Kasumi-1 (cell line): ENCODE data around the gene WNT3A.

Experiments
- DNase-seq, 2 experiments: peaks; one replicate each; lab custom pipeline; 2025; lab: John Stamatoyannopoulos, UW

WNT3A gene

DNA sequence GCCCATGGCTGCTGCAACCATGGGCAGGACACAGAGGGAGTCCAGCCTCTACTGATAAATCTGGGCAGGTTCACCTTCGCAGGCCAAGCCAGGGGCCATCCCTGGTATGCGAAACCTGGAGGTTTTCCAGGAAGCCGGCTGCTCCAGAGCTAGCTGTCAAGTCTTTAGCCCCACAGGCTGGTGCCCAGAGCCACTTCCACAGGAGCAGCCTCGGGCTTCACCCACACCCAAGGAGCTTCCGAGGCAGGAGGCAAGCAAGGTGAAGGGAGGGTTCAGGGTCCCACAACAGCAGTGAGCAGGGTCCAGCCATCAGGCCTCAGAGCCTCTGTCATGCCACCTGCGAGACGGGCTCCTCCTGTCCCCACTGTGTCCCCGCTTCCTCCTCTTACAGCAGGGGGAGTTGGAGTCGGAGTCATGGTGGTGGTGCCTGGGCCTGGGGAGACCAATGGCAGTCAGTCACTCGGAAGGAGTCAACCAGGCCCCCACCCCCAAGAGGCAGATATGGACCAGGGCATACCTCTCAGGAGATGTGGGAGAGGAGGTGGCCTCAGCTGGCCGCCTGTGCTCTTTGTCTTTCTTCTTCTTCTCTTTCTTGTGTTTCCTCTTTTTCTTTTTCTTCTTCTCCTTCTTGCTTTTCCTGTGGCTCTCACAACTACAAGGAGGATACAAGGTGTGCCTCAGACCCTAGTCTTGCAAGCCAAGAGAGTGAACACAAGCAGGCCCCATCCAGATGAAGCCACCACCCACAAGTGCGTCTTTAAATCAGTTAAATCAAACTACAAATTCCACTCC lies 94.2 kb downstream of the WNT3A start:
- DNase-seq: no peak

DNA sequence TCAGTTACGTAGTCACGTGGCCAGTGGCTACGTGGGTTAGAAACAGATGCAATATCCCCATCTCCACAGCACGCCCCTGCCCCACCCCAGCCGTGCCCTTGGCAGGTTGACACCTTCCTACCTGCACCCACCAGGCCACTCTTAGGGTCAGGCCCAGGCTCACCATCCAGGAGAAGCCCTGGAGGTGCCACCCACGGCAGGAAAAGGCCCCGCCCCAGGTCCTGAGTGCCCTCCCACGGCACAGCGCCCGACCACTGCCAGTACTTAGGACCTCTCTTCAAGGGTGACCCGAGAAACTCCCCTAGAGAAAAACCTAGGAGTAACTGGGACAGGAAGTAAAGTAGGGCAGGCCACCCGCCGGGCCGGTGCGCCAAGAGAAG lies 94.8 kb downstream of the WNT3A start:
- no peak for DNase-seq

DNA sequence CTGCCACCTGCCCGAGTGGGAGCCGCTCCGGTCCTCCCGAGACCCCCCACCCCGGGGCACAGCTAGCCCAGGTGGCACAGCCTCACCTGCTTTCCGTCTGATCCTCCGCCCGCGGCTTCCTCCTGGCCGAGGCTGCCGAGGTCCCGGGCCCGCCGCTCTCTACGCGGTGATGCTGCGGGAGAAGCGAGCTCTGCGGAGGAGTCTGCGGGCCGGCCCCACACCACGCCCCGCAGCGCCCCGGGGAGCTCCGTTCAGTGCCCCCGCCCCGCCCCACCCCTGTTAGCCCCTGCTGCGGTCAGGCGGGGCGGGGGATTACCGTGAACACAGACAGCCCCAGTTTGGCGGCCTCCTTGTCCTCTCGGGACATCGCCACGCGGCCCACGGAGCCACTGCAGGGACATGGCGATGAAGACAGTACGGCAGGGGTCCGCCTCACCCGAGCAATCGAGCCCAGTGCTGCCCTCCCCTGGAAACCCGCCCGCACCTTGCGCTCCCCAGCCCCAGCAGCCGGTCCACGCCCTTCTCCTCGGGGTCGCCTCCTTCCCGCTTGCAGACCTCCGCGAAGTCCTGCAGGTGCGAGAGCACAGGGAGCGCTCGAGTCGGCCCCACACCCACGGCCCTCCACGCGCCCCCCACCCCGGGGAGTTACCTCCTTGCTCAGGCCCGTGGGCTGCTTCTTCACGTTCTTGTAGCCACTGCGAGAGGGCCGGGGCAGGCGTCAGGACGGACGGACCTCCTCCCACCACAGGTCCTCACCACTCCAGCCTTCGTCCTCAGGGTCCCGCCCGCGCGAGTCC lies 95.4 kb downstream of the WNT3A start:
- DNase-seq: peak in 1 of 2 experiments; percentile 37

DNA sequence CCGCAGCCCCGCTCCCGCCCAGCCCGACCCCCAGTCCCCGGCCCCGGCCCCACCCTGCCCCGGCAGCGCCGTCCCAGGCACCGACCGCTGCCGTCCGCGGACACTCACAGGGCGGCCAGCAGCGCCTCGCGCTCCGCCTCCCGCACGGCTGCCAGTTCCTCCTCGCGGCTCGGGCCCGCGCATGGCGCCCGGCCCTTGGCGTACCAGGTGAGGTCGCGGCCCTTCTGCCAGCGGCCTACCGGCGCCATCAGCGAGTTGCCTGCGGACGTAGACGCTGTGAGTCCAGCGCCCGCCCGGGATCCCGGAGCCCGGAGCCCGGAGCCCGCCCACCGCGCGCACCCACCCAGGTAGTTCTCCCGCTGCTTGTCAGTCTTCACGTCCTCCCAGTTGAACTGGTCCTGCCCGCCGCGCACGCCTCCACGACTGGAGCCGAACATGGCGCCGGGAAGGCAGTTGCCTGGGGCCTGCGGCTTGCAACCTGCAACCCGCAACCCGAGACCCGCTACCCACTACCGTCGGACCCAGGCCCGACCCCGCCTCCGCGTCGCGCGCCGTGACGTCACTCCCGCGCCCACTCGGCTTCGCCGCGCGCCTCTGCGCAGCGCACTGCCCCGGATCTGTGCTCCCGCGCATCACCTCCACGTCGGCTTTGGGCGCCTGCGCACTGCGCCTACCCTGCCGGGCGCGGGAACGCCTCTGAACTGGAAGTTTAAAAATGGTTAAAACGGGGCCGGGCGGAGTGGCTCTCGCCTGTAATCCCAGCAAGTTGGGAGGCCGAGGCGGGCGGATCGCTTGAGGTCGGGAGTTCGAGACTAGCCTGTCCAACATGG lies 96.2 kb downstream of the WNT3A start, which contains the start of gene C1orf35:
Gene C1orf35, minus strand, starts transcription at position 535 of the 830 bp plus-strand sequence. Its CDS starts 98 bp downstream, at position 437.
- peak; percentile 88 to 89 for DNase-seq

GRCh38 chr1:228104526-228105269 lies 97.9 kb downstream of the WNT3A start:
- DNase-seq: no peak

GRCh38 chr1:228105270-228105995 lies 98.6 kb downstream of the WNT3A start:
- no peak for DNase-seq

DNA sequence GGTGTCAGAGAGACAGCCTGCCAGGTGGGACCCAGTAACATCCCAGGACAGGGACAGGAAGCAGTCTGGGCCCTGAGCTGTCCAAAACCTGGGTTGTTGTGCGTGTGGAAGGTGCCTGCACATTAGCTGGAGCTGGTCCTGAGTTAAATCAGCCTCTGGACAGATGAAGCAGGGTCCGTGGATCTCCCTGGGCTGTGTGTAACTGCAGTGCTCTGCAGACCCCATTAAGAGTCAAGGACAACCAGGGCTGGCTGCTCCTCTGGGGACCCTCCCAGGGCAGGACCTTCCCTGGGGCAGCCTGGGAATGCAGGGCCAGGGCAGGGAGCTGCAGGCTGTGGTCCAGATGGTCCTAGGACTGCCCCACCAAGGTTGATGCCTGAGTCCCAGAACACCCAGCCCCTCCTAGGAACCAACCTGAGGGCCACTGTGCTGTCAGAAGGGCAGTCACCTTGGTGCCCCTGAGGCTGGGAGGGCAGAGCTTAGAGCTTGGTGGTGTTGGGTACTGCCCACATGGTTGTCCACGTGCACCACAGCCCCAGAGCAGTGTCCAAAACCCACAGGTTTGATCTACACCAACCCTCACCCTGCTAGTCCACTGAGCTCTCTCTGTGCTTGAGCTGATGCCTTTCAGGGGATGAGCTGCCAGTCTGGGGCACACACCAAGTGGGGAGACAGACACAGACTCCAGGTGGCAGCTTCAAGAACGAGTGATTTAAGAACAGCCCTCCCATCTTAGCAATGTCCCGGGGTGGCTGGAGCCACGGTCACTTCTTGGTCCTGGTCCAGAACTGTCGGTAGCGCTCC lies 99.4 kb downstream of the WNT3A start:
- DNase-seq: no peak

DNA sequence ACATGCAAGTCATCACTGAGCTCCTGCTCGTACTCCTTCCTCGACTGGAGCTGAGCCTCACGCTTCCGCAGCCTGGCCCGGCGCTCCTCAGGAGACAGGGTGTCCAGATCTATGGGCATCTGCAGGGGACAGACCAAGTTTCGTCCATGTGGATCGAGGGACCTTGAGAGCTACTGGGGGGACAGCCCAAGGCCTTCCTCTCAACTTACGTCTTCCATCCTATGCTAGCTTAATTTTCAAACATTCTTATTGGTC lies 99.9 kb downstream of the WNT3A start:
- DNase-seq: no peak

DNA sequence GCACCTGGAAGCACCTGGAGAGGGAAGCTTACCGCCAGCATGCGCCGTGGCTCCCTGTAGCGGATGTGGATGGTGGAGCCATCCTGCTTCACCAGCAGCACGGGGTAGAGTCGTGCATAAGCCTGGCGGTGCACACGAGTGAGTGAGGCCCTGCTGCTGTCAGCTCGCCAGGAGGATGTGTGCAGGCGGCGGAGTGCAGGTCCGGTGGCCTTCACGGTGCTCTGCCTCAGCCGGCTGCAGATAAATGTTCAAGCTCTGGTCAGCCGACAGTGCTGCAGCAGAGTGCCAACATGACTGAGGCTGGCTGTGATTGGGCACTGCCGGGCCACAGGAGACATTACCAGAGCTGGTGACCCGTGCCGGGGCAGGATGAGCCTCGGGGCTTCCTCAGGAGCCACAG lies 100.8 kb downstream of the WNT3A start:
- no peak for DNase-seq

- no peak for DNase-seq
Measured at GRCh38 chr1:228108055-228108690, 101.4 kb downstream of the WNT3A start.

- DNase-seq: no peak
Measured at GRCh38 chr1:228108742-228109072, 101.9 kb downstream of the WNT3A start.

DNA sequence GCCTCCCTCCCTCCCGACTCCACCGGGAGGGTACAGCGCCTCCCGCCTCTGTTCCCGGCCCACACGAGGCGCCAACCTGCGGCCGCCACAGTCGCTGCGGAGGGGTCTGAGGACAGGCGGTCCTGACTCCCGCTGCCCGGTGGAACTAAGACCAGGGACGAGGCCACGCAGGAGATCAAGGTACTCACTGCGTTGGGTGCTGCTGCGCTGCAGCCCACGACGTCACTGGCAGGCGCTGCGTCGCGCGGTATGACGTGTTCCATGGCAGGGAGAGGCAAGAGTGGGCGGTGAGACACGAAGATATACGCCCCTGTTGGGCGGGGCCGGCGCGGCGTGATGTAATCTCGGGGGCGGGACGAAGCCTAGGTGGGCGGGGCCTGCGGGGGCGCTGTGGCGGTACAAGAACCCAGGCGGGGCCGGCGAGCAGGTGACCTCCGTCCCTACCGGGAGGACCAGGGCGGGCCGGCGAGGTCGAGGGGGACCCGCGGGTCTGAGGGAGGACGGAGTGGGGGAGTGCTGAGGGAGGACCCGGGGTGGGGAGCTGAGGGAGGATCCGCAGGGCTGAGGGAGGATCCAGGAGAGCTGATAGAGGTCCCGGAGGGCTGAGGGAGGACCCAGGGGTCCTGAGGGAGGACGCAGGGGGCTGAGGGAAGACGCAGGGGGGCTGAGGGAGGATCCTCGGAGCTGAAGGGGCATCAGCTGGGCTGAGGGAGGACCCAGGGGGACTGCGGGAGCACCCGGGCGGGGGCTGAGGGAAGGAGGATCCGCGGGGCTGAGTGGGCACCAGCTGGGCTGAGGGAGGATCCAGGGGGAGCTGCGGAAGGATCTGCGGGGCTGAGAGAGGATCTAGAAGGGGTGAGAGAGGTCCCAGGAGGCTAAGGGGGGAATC lies 102.5 kb downstream of the WNT3A start, which contains the start of gene MRPL55:
Gene MRPL55, minus strand, starts transcription at position 227 of the 889 bp plus-strand sequence. CDS start 1,039 bp downstream, outside the sequence.
- DNase-seq: peak; percentile 90 to 94

- no peak for DNase-seq
Measured at GRCh38 chr1:228109962-228110488, 103.2 kb downstream of the WNT3A start.

DNA sequence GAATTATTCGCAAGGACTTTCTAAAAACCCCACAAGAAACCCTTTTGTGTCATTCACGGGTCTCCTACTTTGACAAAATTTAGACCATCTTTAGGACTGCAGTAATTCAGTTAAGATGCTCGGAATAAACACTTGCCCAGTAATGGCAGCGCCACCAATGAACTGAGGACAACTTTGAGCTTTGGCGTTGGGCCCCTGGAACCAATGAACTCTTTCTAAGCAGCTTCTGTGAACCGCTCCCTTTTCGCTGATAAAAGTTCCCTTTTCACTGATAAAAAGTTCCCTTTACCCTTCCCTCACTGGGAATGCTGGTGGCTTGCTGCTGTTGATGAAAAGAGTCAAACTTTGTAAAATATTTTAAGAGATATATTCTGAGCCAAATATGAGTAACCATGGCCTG lies 103.8 kb downstream of the WNT3A start:
- no peak for DNase-seq
